Adrenal gland (tissue), 5 donors: Measurements from ENCODE around the gene TAF11L2.

ENCODE experiments used
- CTCF ChIP-seq, 6 experiments: fragments of 450-650 bp in 4 of 6; fragments of 200-600 bp in 2 of 6; sonication (generic) in 1 of 6; IDR thresholded peaks; 1 replicate in 5 of 6; 2 replicates in 1 of 6; pipeline versions ENCODE4 v1.5.1 to v1.8.0; 2016 to 2021; ENCODE audit warnings: antibody characterized with exemption in 6 of 6, mild to moderate bottlenecking in 2 of 6, moderate library complexity in 1 of 6
- POLR2A ChIP-seq, 2 donors: fragments of 450-650 bp; IDR thresholded peaks; one replicate each; pipeline ENCODE4 v1.6.1; 2017; ENCODE audit warnings: antibody characterized with exemption in 2 of 2, mild to moderate bottlenecking in 2 of 2, moderate library complexity in 1 of 2
- donor health status: DM: no; HTN: no; CAD: no.

GRCh38 chr5:17477043-17477442, 21.0 kb upstream of the TAF11L2 start:
- TF ChIP-seq POLR2A (IDR thresholded peaks at IDR 0.05) = no peak
- TF ChIP-seq CTCF (IDR thresholded peaks at IDR 0.05) = no peak
